NCI-H2029 treated with DMSO at 0.1 percent for 48 hours (cell line): ENCODE measurements around the gene ATXN2.
A peak's percentile ranks its signal among the peaks of the same experiment; 100 is the strongest.

ENCODE experiments used
- DNase-seq: peaks from one replicate; lab custom pipeline; 2025; lab: John Stamatoyannopoulos, UW

Gene ATXN2

DNA sequence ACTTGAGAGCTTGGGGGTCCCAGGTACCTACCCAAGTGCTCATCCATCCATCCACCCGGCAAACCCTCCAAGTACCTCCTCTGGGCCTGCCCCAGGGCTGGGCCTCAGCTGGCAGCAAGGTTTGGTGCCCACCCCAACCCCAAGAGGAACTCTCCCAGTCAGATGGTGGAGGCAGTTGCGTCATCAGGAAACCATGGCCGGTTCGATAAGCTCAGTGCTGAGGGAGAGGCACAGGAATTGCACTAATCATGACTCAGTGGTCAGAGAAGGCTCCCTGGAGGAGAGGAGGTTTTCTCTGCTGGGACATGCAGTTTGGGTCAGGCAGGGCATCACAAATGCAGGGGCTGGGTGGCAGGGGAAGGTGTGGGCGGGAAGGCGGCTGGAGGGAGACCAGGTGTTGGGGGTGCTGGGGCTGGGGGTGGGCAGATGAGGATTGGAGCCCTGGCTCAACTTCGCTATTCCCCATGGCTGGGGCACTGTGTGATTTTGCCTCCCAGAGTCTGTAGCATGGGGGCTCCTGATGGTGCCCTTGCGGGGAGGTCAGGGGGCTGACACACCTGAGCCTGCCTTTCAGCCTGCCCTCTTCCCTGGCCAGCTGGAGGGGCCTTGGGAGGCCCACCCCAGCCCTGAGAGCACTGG is 161.2 kb downstream of the ATXN2 start:
- no peak for DNase-seq

- no peak for DNase-seq
These were observed 162.3 kb downstream of the ATXN2 start for GRCh38 chr12:111436811-111437210.

- DNase-seq = no peak
These were observed 162.8 kb downstream of the ATXN2 start for GRCh38 chr12:111436266-111436665.

GRCh38 chr12:111435661-111436201 is 163.4 kb downstream of the ATXN2 start:
- no peak for DNase-seq

GRCh38 chr12:111434680-111435338 is 164.3 kb downstream of the ATXN2 start:
- DNase-seq = peak; percentile 80

GRCh38 chr12:111434049-111434448 is 165.1 kb downstream of the ATXN2 start:
- DNase-seq = no peak

DNA sequence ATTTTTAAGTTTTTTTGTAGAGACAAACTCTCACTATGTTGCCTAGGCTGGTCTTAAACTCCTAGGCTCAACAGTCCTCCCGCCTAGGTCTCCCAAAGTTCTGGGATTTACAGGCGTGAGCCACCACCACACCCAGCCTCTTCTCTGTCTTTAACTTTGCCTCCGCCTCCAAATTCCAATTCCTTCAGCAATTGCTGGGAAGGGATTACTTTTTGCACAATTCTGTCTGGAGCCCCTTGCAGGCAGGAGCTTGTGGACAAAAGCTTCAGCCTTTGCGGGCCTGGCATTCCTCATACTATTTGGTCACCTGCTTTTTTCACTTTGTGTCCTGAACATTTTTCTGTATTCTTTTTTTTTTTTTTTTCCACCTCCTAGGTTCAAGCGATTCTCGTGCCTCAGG is 167.3 kb downstream of the ATXN2 start:
- DNase-seq = no peak

DNA sequence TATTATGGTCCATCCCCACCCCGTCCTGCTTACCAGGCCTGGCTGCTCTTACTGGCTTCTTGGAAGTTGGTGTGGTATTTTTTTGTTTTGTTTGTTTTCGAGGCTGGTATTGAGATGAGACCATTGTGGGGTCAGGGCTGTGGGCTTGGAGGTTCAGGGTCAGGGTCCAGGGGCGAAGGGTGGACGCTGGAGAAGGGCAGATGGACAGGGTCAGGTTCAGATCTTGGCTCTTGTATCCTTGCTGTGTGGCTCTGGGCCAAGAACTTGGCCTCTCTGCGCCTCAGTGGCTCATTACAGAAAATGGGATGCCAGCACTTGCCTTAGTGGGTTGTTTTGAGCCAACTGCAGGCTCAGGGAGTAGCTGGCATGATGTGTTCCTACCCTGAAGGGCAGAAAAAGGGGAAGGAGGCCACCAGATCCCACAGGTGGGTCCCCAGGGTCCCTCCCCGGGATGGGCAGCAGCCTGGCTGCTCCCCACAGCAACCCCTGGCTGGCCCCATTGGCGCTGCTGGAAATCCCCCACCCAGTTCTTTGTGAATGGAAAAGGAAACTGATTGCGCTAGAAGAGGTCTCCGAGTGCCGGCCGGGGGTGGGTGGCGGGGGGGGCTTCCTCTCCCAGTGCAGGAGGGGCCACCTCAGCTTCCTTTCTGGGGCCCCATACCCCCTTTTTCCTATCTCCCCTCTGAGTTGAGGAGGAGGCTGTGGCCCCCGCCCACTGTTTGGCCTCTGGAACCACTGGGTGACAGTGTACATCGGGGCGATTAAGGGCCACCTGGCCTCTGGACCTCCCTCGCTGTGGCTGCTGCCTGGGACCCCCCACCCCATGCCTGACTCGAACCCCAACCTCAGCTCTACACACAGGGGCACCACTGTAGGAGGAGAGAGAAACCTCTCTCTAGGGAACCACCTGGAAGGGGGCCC is 168.4 kb downstream of the ATXN2 start:
- no peak for DNase-seq

DNA sequence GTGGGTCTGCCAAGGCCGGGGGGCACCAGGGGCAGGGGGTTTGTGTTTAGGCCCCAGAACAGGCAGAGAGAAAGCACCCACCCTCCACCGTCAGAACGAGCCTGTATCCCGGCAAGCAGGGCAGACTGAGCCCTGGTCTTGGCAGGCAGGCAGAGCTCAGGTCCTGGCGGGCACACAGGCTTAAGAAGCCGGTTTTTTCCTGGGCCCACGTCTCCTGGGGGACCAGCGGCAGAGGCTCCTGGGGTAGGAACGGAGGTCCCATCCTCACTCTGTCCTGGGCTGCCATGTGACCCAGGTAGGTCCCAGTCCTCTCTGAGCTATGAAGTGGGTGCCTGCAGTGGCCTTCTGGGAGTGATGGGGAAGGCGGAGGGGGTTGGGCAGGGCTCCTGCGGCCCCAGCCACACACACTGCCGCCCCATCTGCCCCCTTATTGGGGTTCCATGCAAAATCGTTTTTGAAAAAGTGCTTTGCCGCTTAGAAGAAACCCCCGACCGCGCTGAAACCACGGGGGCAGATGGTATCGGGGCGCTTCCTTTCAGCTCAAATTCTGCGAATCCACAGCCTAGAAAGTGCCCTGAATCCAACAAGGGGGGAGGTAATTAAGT is 169.2 kb downstream of the ATXN2 start:
- DNase-seq = no peak

DNA sequence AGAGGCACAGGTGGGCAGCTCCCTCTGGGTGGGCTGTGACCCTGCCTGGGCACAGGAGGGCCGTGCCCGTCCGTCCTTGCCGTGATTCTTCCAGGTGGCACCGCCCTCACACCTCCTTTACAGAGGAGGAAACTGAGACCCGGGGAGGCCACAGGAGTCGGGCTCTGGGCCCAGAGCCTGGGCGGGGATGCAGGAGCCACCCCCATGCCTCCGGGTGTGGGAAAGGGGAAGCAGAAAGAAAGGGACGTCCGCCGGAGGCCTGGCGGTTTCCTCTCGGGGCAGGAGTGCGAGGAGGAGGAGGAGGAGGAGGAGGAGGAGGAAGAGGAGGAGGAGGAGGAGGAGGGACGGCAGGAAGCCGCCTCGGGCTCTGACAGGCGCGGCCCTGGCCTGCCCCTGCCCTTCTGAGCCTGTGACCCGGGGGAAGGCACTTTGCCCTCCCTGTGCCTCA is 170.4 kb downstream of the ATXN2 start:
- no peak for DNase-seq

GRCh38 chr12:111428081-111428727 is 170.9 kb downstream of the ATXN2 start:
- DNase-seq = no peak

DNA sequence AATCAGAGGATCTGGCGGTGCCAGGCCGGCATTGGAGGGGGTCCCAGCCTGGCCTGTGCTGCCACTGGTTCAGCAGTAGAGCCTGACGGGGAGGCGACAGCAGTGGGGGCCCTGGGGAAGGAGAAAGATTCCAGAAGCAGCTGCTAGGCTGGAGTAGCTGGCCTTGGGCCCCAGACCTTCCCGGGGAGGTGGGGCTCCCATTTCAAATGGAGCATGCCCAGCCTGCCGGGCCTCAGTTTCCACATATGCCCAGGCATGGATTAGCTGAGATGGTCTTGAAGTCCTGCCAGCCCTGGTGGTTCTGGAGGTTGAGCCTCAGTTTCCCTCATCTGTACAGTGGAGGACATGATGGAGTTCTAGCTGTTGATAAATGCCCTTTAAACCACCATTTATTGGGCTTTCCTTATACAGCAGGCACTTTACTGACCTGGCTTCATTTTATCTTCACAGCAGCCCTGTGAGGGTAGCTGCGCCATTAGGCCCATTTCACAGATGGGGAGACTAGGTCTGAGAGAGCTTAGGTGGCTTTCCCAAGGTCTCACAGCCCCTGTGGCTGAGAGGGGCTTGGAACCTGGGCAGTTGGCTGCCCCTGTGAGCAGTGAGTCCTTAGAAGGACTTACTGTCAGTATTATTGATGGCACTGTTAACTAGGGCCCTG is 171.6 kb downstream of the ATXN2 start:
- DNase-seq = no peak

GRCh38 chr12:111426344-111427185 is 172.6 kb downstream of the ATXN2 start:
- no peak for DNase-seq

DNA sequence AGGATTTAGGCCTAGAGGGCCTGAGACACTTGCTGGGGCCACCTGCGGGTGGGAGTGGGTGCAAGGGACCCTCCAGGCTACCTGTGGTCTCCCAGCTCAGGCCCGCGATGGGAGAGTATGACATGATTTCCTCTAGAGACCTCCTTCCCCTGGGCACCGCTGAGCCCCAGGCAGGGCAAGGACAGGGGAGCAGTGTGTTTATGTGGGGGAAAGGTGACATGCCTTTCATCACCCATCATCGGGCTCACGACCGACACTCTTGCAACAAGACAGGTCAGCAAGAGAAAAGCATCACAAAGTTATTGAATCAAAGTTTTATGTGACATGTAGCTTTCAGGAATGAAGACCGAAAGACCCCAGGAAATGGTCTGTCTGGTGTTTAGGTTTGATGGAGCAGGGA is 173.5 kb downstream of the ATXN2 start:
- DNase-seq = no peak

GRCh38 chr12:111424793-111425251 is 174.3 kb downstream of the ATXN2 start:
- no peak for DNase-seq

- no peak for DNase-seq
These were observed 174.8 kb downstream of the ATXN2 start for GRCh38 chr12:111424189-111424792.

DNA sequence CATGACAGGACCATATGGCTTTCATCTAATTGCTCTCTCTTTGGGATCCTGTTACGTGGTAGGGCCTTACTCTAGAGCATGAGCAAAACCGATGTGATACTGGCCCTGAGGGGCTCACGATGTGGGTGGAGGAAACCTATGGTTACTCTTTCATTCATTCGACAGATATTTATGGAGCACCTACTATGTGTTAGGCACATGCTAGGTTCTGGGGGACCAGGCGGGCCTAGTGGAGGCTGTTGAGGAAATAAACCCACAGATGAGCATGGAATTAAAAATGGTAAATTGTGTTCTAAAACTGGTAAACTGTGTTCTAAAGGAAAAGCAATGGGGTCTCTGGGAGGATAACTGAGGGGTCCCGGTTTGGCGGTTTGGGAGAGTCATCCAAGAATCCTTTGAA is 178.6 kb downstream of the ATXN2 start:
- no peak for DNase-seq

DNA sequence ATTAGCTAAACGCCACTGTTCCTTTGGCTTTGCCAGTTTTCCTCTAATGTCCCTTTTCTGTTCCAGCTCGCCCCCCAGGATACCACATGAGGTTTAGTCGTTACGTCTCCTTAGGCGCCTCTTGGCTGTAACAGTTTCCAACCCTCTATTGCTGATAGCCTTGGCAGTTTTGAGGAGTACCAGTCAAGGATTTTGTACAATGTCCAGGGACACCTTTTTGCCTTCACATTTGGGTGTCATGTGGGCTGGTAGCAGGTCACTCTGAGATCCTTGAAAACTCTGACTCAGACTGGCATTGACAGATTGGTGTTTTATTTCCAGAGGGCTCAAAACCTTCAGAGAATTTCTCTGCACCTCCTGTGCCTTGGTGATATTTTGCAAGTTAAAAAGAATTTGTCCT is 179.3 kb downstream of the ATXN2 start:
- no peak for DNase-seq

DNA sequence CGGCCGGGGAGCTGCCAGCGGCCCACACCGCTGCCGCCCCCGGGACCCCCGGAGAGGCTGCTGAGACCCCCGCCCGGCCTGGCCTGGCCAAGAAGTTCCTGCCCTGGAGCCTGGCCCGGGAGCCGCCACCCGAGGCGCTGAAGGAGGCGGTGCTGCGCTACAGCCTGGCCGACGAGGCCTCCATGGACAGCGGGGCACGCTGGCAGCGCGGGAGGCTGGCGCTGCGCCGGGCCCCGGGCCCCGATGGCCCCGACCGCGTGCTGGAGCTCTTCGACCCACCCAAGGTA is 180.6 kb downstream of the ATXN2 start:
- no peak for DNase-seq
